ENCODE data around the gene NEDD4L.

GRCh38 chr18:58139459-58140386 is 95.7 kb downstream of the NEDD4L start:
- no peak for TF ChIP-seq EZH2phosphoT487 (conservative IDR thresholded peaks at IDR 0.05; ENCODE audit: low read length)
- no peak for TF ChIP-seq CTCF (IDR thresholded peaks at IDR 0.05; ENCODE audit: insufficient read depth, low read length, poor library complexity, severe bottlenecking)
